ENCODE results near the gene NCF4. TPM values are rescaled to one million over a fixed set of nuclear protein-coding genes. Genes with fewer than 3 reads are reported as not detected.

Gene NCF4
- total and polyA plus RNA-seq, 9 of the 15 experiments (the other 6 are each of a cell fraction or from before 2014, with no cell fraction given) = 0.04 to 0.95 (median 0.33) TPM

GRCh38 chr22:36901411-36902142, 40.8 kb downstream of the NCF4 start (continued):
- TF ChIP-seq ARID3B (CRISPR knock-in tag; IDR thresholded peaks at IDR 0.05; ENCODE audit: borderline replicate concordance) (no peak), PURB (CRISPR knock-in tag; IDR thresholded peaks at IDR 0.05; ENCODE audit: low read depth) (no peak), EWSR1 (IDR thresholded peaks at IDR 0.05; ENCODE audit: borderline replicate concordance, low read depth, partially characterized antibody) (no peak), SRF (CRISPR knock-in tag; IDR thresholded peaks at IDR 0.05) (no peak), ZNF253 (CRISPR knock-in tag; conservative IDR thresholded peaks at IDR 0.05) (no peak), SMAD4 (CRISPR knock-in tag; conservative IDR thresholded peaks at IDR 0.05) (no peak), BCLAF1 (IDR thresholded peaks at IDR 0.05; ENCODE audit: borderline replicate concordance in 1 of 2, control insufficient read depth in 1 of 2, low read depth in 2 of 2, low read length in 1 of 2) (no peak), HES1 (IDR thresholded peaks at IDR 0.05; ENCODE audit: low read depth) (no peak), CEBPB (tag; IDR thresholded peaks at IDR 0.05) (no peak), BRF2 (IDR thresholded peaks at IDR 0.05; ENCODE audit: borderline replicate concordance, insufficient read depth, insufficient read length) (no peak), THAP7 (CRISPR knock-in tag; IDR thresholded peaks at IDR 0.05) (no peak), MBD2 (IDR thresholded peaks at IDR 0.05; ENCODE audit: borderline replicate concordance, low read depth) (no peak), MEF2D (tag; conservative IDR thresholded peaks at IDR 0.05; ENCODE audit: low read depth) (no peak), XRCC5 (IDR thresholded peaks at IDR 0.05; ENCODE audit: low read depth, low read length) (no peak), ZNF197 (CRISPR knock-in tag; IDR thresholded peaks at IDR 0.05; ENCODE audit: low read depth) (no peak), RBM34 (IDR thresholded peaks at IDR 0.05; ENCODE audit: borderline replicate concordance, insufficient read depth, low read length) (no peak), ATF6 (CRISPR knock-in tag; IDR thresholded peaks at IDR 0.05) (no peak)

Measured in K562 (cell line).